Suprapubic skin (tissue), 4 donors: ENCODE data around the gene MAGI3. TPM values are rescaled to one million over a fixed set of nuclear protein-coding genes. Genes with fewer than 3 reads are reported as not detected.

ENCODE experiments used
- DNase-seq, 2 donors: peaks; one replicate each; pipeline ENCODE4 v3.0.0-alpha.2; 2019; ENCODE audit warnings: low spot score in 2 of 2
- H3K27ac ChIP-seq: fragments of 200-600 bp; sonication (generic); one replicate; pipeline ENCODE4 v1.5.1; 2019
- H3K27me3 ChIP-seq: fragments of 200-600 bp; sonication (generic); one replicate; pipeline ENCODE4 v1.5.1; 2019
- H3K36me3 ChIP-seq: fragments of 200-600 bp; sonication (generic); one replicate; pipeline ENCODE4 v1.5.1; 2019
- H3K4me1 ChIP-seq: fragments of 200-600 bp; sonication (generic); one replicate; pipeline ENCODE4 v1.5.1; 2019
- H3K4me3 ChIP-seq: fragments of 200-600 bp; sonication (generic); one replicate; pipeline ENCODE4 v1.5.1; 2019; ENCODE audit warnings: mild to moderate bottlenecking
- H3K9me3 ChIP-seq: fragments of 200-600 bp; sonication (generic); one replicate; pipeline ENCODE4 v1.5.1; 2019
- CTCF ChIP-seq, 2 donors: fragments of 200-600 bp in 1 of 2; fragments of 450-650 bp in 1 of 2; sonication (generic) in 1 of 2; IDR thresholded peaks; one replicate each; pipeline ENCODE4 v1.5.1; 2016 to 2019; ENCODE audit warnings: antibody characterized with exemption in 2 of 2, mild to moderate bottlenecking in 1 of 2, moderate library complexity in 1 of 2
- EP300 ChIP-seq: sonication (generic); formaldehyde crosslinking; IDR thresholded peaks from one replicate; pipeline ENCODE4 v1.6.1; 2017; ENCODE audit warnings: antibody characterized with exemption
- POLR2A ChIP-seq, 2 donors: fragments of 450-650 bp; IDR thresholded peaks; one replicate each; pipeline ENCODE4 v1.6.1; 2017; ENCODE audit warnings: antibody characterized with exemption in 2 of 2, mild to moderate bottlenecking in 2 of 2, moderate library complexity in 2 of 2
- POLR2AphosphoS5 ChIP-seq, 3 donors: sonication (generic); formaldehyde crosslinking; IDR thresholded peaks; one replicate each; pipeline ENCODE4 v1.6.1; 2017; ENCODE audit warnings: antibody characterized with exemption in 3 of 3
- WGBS: methylation state at CpG from one replicate; pipeline ENCODE4 v1.1.5; 2018; 5-methylcytosine and 5-hydroxymethylcytosine counted together
- total RNA-seq, 4 donors: library from RNA; depleted of rRNA; stranded (reverse); fragments of >200 nt; gene quantifications; one replicate each; pipeline ENCODE4 v1.1.0, GENCODE V29; 2016

MAGI3 gene
- total RNA-seq, 4 donors from 2014 or later, result 8.3 to 18.8 (median 10.7) TPM

DNA sequence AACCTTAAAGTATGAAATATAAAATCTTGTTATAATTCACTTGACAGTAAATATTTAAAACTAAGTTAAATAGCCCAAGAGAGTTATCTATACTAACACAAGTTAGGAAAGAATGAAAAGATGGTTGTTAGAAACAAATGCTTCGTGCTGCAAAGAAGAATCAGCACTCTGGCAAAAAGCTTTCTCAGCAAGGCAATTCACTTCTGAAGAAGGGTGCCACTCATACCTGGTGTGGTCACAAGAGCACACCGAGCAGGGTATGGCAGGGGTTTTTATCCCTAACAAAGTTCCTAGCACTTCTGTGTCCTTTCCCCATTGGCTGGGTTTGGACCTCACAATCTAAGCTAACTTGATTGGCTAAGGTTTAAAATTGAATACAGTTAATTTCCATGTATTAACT lies 121.0 kb downstream of the MAGI3 start:
- H3K9me3 ChIP-seq, result peaks cover 13% of the 10 kb centered on the region
- no peaks in the 10 kb centered on the region for H3K4me1 ChIP-seq
- no peak for DNase-seq
- no peaks in the 10 kb centered on the region for H3K36me3 ChIP-seq
- TF ChIP-seq EP300, result no peak
- TF ChIP-seq POLR2A (IDR thresholded peaks at IDR 0.05), result no peak
- no peak for TF ChIP-seq CTCF (IDR thresholded peaks at IDR 0.05)
- no peak for TF ChIP-seq POLR2AphosphoS5 (IDR thresholded peaks at IDR 0.05)
- 96% methylated on average over 2 of the region's 2 CpGs for WGBS
- no peaks in the 10 kb centered on the region for H3K27me3 ChIP-seq
- no peak overlapping the region for H3K27ac ChIP-seq
- H3K4me3 ChIP-seq, result no peak overlapping the region

- Histone ChIP-seq H3K9me3 (peaks cover 9% of the 10 kb centered on the region), H3K36me3 (no peaks in the 10 kb centered on the region), H3K4me3 (no peak overlapping the region), H3K27me3 (no peaks in the 10 kb centered on the region), H3K4me1 (no peaks in the 10 kb centered on the region), H3K27ac (no peak overlapping the region)
- 86% methylated on average over 1 of the region's 1 CpG for WGBS
- TF ChIP-seq CTCF (IDR thresholded peaks at IDR 0.05) (no peak), POLR2AphosphoS5 (IDR thresholded peaks at IDR 0.05) (no peak), EP300 (no peak), POLR2A (IDR thresholded peaks at IDR 0.05) (no peak)
- DNase-seq, result no peak
Measured at GRCh38 chr1:113515498-113515897, 125.2 kb downstream of the MAGI3 start.

- no peak overlapping the region for H3K4me3 ChIP-seq
- no peak overlapping the region for H3K27ac ChIP-seq
- TF ChIP-seq POLR2A (IDR thresholded peaks at IDR 0.05), result no peak
- TF ChIP-seq CTCF (IDR thresholded peaks at IDR 0.05), result no peak
- no peak for TF ChIP-seq EP300
- no peak for TF ChIP-seq POLR2AphosphoS5 (IDR thresholded peaks at IDR 0.05)
- no peaks in the 10 kb centered on the region for H3K36me3 ChIP-seq
- no peaks in the 10 kb centered on the region for H3K9me3 ChIP-seq
- no peaks in the 10 kb centered on the region for H3K4me1 ChIP-seq
- DNase-seq, result no peak
- no peaks in the 10 kb centered on the region for H3K27me3 ChIP-seq
Measured at GRCh38 chr1:113517346-113517745, 127.0 kb downstream of the MAGI3 start.

GRCh38 chr1:113517983-113518382 lies 127.7 kb downstream of the MAGI3 start:
- no peak overlapping the region for H3K27ac ChIP-seq

DNA sequence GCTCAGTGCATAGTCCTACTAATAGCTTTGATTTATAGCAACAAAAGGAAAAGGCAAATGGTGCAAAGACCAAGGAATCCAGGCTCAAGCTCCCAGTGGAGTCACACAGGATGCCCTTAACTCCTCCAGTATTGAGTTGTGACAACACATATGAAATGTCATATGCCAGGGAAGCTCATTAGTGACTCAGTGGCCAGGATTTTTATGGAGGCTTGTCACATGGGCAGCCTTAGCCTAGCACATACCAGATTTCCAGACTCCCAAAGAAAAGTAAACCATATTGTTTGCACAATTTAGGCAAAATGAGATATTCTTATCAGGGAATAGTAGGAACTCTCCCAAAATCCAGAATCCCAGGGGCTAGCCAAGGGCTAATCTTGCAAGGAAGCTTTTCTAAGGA lies 129.2 kb downstream of the MAGI3 start:
- no peak for TF ChIP-seq POLR2A (IDR thresholded peaks at IDR 0.05)
- TF ChIP-seq POLR2AphosphoS5 (IDR thresholded peaks at IDR 0.05), result no peak
- TF ChIP-seq CTCF (IDR thresholded peaks at IDR 0.05), result no peak
- no peak for TF ChIP-seq EP300
- DNase-seq, result no peak
- Histone ChIP-seq H3K4me1 (no peaks in the 10 kb centered on the region), H3K36me3 (no peaks in the 10 kb centered on the region), H3K4me3 (no peak overlapping the region), H3K27me3 (no peaks in the 10 kb centered on the region), H3K27ac (no peak overlapping the region), H3K9me3 (no peaks in the 10 kb centered on the region)

More at GRCh38 chr1:113517983-113518382, 127.7 kb downstream of the MAGI3 start:
- no peak overlapping the region for H3K4me3 ChIP-seq
- no peaks in the 10 kb centered on the region for H3K27me3 ChIP-seq
- H3K4me1 ChIP-seq, result no peaks in the 10 kb centered on the region
- TF ChIP-seq EP300, result no peak
- no peak for TF ChIP-seq CTCF (IDR thresholded peaks at IDR 0.05)
- no peak for TF ChIP-seq POLR2AphosphoS5 (IDR thresholded peaks at IDR 0.05)
- no peak for TF ChIP-seq POLR2A (IDR thresholded peaks at IDR 0.05)
- H3K36me3 ChIP-seq, result no peaks in the 10 kb centered on the region
- H3K9me3 ChIP-seq, result no peaks in the 10 kb centered on the region
- DNase-seq, result no peak
